ENCODE results near the gene TNFRSF13B. TPM values are rescaled to one million over a fixed set of nuclear protein-coding genes. Genes with fewer than 3 reads are reported as not detected.
"Not testable (repeated sequence)": the region's sequence is repeated elsewhere in the genome, so short reads cannot be mapped to it uniquely, and the experiment has no call there.

The TNFRSF13B gene
- polyA plus RNA-seq, 1 donor from 2014 or later = 224 TPM

DNA sequence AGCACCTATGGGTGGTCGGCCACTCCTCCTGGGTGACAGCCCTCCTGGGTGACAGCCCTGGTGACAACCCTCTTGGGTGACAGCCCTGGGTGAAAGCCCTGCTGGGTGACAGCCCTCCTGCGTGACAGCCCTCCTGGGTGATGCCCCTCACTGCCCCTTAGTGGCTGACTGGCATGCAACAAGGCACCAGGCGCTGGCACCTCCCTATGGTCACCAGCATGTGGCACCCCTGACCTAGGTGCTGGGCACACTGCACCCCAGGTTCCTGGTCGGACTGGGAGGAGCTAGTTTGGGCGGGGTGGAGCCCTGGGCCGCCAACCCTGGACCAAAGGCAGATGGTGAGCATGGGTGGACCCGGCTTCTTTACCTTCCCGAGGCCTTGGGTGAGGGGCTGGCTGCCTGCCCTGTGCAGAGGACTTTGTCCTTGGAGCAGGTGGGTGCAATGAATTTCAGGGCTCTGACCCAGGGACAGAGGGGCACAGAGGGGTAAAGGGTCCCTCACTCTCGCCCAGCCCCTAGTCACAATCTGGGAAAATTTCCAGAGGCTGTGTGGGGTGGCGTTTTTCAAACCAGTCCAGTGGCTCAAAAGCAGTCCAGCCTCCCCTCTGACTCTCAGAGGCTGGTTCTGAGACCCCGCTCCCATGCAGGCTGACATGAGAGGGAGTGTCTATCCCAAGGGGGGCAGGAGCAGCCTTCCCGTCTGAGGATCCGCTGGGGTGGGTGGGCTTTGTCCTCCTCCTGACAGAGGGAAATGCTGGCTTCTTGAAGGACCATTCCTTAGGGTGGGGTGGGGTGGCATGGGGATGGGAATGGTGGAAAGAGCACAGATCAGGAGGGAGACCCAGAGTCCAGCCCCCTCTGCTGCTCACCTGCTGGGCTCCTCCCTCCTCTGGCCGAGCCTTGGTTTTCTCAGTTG lies 25.9 kb upstream of the TNFRSF13B start:
- no peak overlapping the region for H3K27ac Mint-ChIP-seq
- H3K4me3 Mint-ChIP-seq = peak overlapping the region in 1 of 4 donors; percentile 60

DNA sequence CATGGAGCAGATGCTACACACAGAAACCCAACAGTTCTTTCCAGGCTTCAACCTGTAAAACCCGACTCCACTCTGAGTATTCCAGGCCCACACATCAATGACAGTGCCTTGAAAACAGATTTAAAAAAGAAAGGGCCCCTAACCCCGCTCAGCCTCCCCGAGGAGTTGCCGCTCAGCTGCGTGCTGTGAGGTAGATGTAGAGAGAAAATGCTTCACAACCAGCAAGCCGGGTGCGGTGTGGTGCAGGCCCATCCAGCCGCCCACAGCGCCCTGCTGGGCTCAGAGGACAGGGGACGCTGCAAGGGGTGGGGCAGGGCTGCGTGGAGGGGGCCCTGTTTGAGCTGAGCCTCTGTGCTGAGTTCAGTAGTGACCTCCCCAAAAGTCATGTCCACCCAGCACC lies 24.8 kb upstream of the TNFRSF13B start:
- not testable (repeated sequence) for H3K27ac Mint-ChIP-seq, H3K9me3 Mint-ChIP-seq, H3K27me3 Mint-ChIP-seq, H3K4me3 Mint-ChIP-seq, H3K36me3 Mint-ChIP-seq, H3K4me1 Mint-ChIP-seq

More for the DNA sequence above, 25.9 kb upstream of the TNFRSF13B start:
- Mint-ChIP-seq H3K27me3 (no peaks in the 10 kb centered on the region), H3K36me3 (no peaks in the 10 kb centered on the region), H3K9me3 (no peaks in the 10 kb centered on the region), H3K4me1 (peaks cover 3 to 5% (median 4%) of the 10 kb centered on the region in 3 donors)

DNA sequence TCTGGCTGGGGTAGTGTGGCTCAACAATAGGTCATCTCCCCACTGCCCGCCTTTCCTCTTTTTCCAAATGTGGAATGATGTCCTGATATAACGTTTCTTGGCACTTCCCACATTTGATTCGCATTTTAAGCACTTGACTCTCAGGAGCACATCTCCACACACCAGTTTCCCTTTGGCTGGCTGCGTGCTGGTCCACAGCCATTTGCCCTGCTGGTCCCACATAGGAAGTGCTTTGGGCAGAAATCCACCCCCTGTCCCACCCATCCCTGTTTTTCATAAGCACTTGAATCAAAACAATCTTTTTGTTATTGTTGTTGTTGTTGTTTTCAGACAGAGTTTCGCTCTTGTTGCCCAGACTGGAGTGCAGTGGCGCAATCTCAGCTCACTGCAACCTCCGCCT lies 24.0 kb upstream of the TNFRSF13B start:
- Mint-ChIP-seq H3K4me1 (peaks cover 4 to 11% (median 7%) of the 10 kb centered on the region in 3 donors), H3K4me3 (no peak overlapping the region), H3K9me3 (no peaks in the 10 kb centered on the region), H3K27ac (no peak overlapping the region), H3K36me3 (no peaks in the 10 kb centered on the region), H3K27me3 (no peaks in the 10 kb centered on the region)

DNA sequence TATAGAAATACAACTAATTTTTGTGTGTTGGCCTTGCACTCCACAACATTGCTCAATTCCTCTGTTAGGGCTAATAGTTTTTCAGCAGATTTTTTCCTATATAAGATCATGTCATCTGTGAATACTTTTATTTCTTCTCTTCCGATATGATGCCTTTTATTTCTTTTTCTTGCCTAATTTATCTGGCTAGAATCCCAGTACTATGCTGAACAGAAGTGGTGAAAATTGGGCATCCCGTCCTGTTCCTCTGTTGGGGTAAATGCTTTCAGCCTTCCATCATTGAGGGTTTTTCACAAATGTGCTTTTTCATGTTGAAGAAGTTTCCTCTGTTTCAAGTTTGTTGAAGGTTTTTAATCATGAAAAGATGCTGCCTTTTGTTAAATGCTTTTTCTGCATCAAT lies 22.7 kb upstream of the TNFRSF13B start:
- H3K9me3 Mint-ChIP-seq = no peaks in the 10 kb centered on the region
- no peak overlapping the region for H3K4me3 Mint-ChIP-seq
- peaks cover 5 to 19% (median 18%) of the 10 kb centered on the region in 3 donors for H3K4me1 Mint-ChIP-seq
- H3K36me3 Mint-ChIP-seq = no peaks in the 10 kb centered on the region
- no peaks in the 10 kb centered on the region for H3K27me3 Mint-ChIP-seq
- H3K27ac Mint-ChIP-seq = no peak overlapping the region

DNA sequence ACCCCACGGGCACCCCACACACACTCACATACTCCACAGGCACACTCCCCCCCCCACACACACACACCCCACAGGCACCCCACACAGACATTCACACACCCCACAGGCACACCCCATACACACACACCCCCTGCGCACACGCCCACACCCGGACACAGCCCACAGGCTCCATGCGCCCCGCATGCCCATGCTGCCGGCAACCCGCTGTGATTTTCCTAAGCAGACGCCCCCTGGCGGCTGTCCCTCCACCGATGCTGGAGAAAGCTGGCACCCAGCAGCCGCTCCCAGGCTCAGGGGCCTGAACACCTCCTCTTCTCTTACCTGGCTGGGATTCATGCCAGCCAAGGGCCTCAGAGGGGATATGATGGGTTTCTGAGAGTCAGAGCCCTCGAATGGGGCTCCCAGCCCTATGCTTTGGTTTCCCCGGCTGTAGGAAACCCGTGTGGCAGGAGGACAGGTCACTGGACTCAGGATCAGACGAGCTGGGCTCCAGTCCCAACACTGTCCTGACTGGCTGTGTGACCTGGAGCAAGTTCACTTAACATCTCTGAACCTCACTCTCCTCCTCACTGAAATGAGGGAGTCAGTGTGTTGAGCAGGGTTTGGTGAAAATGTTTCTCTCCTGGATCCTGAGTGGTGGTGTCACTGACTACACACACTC lies 19.6 kb upstream of the TNFRSF13B start:
- H3K9me3 Mint-ChIP-seq = no peaks in the 10 kb centered on the region
- peaks cover 21 to 42% (median 36%) of the 10 kb centered on the region in 3 donors for H3K4me1 Mint-ChIP-seq
- no peaks in the 10 kb centered on the region for H3K27me3 Mint-ChIP-seq
- H3K4me3 Mint-ChIP-seq = peak overlapping the region in 3 of 4 donors; percentile 22 to 78 (median 34)
- H3K36me3 Mint-ChIP-seq = peaks cover 2% of the 10 kb centered on the region
- peak overlapping the region; percentile 57 to 59 (median 59) for H3K27ac Mint-ChIP-seq

DNA sequence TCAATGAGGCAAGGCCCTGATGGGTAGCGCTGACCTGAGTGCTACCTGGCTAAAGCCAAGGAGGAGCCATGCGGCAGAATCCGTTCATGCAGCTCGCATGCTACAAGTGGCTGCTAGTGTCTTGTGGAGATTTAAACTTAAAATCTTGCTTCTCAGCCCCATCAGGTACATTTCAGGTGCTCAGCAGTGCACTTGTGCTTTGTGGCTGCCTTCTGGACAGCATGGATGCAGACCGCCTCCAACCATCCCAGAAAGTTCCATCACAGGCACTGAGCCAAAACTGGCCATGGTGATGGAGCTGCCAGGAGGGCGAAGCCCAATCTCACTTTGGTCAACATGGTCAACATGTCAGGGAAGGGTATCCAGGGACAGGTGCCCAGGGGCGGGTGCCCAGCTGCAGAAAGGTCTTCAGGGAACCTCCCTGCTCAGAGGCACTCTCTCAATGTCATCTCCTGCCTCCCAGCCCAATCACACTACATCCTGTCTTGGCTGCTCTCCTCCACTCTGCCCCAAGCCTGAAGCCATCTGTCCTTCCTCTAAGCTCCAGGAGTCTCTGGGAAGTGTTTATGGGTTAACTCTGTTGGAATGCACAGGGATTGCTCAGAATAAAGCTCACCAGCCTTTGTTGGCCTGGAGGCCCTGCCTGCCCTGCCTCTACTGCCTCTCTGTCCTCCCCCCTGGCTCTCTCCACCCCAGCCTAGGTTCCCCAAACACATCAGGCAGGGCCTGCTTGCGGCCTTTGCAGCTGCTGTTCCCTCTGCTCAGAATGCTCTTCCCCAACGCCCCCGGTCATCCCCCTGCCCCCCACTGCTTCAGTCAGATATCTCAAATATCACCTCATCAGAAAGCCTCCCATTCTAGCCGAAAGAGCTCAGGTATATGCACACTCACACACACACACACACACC lies 18.3 kb upstream of the TNFRSF13B start:
- peaks cover 2% of the 10 kb centered on the region for H3K36me3 Mint-ChIP-seq
- peak overlapping the region; percentile 84 to 99 (median 98) for H3K27ac Mint-ChIP-seq
- H3K4me1 Mint-ChIP-seq = peaks cover 21 to 49% (median 44%) of the 10 kb centered on the region in 3 donors
- H3K4me3 Mint-ChIP-seq = peak overlapping the region; percentile 73 to 95 (median 88)
- H3K9me3 Mint-ChIP-seq = no peaks in the 10 kb centered on the region
- H3K27me3 Mint-ChIP-seq = no peaks in the 10 kb centered on the region

DNA sequence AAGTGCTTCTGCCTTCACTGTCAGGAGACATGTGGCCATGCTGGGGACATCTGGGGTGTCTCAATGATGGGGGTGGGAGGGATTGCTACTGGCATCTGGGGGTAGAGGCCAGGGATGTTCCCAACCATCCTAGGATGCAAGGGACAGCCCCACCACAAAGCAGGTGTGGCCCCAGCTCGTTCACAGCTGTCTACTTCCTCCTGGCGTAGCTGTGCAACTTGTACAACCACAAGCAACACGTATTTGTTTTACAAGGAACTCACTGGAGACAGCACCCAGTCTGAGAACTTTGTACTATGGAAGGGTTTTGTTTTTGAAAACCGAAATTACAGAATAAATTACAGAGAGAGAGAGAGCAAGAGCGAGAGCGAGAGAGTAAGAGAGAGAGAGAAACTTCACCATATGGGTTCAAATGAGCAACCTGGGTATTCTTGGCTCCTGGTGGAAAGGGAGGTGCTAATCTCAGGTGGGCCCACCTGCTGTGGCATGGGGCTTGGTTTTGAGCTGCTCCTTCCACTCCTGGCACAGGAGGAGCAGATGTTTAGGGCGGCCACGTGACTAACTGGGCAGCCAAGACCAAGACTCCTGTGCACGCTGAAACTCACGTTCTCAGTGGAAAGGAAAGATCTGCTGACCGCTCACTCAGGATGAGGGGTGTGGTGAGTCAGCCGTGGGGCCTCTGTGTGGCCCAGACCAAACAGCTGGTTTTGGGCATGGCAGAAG lies 17.5 kb upstream of the TNFRSF13B start:
- Mint-ChIP-seq H3K9me3 (no peaks in the 10 kb centered on the region), H3K4me1 (peaks cover 21 to 49% (median 47%) of the 10 kb centered on the region in 3 donors), H3K27me3 (no peaks in the 10 kb centered on the region), H3K27ac (peak overlapping the region; percentile 84 to 99 (median 98)), H3K4me3 (peak overlapping the region; percentile 73 to 95 (median 88)), H3K36me3 (peaks cover 2% of the 10 kb centered on the region)

DNA sequence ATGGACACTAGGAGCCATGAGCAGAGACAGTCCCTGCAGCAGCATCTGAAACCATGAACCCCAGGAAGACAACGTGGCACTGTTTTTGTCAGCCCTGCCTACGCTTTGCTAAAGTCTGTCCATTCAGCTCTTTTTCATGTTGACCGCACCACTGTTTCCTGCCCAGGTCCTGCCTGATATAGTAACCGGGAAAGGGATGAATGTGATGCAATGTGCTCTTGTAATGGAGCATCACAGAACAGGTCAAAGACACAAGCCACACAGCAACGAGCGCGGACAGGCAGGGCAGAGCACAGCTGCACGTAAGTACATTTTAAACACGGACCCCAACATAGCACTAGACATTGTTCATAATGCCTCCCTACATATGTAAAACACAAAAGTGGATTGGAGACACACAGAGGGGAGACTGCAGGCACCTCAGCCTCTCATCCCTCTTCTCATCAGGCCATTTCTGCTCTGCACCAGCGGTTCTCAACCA lies 16.9 kb upstream of the TNFRSF13B start:
- peak overlapping the region; percentile 73 to 95 (median 88) for H3K4me3 Mint-ChIP-seq
- H3K36me3 Mint-ChIP-seq = peaks cover 2% of the 10 kb centered on the region
- H3K4me1 Mint-ChIP-seq = peaks cover 22 to 51% (median 47%) of the 10 kb centered on the region in 3 donors
- peak overlapping the region; percentile 84 to 99 (median 98) for H3K27ac Mint-ChIP-seq
- H3K9me3 Mint-ChIP-seq = no peaks in the 10 kb centered on the region
- no peaks in the 10 kb centered on the region for H3K27me3 Mint-ChIP-seq

DNA sequence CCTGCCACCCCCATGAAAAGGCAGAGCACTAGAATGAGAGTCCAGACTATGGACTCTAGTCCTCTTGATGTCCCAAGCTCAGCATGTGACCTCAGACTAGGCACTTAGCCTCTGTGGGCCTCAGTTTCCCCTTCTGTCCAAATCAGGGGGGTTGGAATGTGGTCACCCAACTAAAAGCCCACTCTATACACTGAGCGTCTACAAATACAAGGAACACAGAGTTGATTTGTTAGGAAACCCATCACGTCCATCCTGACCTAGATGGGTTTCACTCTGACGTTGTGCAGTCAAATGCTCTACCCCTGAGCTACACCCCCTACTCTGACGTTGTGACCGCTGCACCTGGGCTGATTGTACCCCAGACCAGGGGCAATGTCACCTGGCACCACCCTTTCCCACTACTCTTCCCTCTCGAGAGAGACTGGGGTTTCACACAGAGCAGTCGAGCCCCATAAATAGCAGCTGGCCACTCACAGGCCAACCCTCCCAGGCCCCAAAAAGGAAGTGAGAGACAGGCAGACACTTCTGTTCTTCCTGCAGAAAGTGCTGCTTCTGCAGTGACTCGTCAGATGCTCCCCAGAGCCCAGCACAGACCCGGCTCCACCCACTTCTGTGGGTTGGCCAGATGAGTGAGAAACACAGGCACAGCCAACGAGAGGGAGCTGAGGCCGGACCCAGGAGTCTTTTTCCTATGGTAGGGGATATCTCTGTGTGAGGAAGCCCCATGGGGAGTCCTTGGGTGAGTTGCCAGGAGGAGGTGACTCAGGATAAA lies 16.1 kb upstream of the TNFRSF13B start:
- Mint-ChIP-seq H3K4me1 (peaks cover 24 to 56% (median 48%) of the 10 kb centered on the region in 3 donors), H3K4me3 (peak overlapping the region; percentile 73 to 95 (median 88)), H3K27ac (peak overlapping the region; percentile 84 to 99 (median 98))

DNA sequence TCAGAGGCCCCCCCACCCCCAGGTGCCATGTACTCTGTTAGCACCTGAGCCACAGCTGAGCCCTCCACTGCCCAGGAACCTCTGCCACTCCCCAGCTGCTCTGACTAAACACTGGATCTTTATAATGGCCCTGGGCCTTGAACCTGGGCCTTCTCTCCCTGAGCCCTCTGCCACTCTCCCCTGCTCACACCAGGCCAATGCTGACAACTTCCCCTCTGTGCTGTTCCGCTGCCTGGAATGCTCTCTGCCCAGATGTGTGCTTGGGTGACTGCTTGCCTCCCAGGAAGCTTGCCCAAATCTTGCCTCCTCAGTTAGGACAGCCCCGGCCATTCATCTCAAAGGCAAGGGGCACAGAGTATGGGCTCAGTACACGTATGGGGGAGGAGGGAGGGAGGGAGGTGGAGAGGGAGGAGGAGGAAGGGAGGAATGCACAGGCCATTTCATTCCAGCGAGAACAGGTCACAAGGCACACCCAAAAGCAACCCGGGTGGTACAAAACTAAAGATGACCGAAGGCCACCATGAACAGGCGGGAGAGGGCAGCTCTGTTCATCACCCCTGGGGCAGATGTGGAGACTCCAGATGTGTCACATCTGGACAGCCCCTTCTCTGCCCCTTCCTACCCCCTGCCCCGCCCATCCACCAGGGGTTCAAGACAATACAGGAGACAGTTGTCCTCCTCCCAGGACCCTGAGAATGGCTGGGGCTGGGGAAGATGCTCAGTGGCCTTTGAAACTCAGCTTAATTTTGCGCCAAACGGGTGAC lies 15.3 kb upstream of the TNFRSF13B start:
- H3K4me1 Mint-ChIP-seq = peaks cover 24 to 57% (median 46%) of the 10 kb centered on the region in 3 donors

More for the DNA sequence above, 16.1 kb upstream of the TNFRSF13B start:
- no peaks in the 10 kb centered on the region for H3K27me3 Mint-ChIP-seq
- peaks cover 2% of the 10 kb centered on the region for H3K36me3 Mint-ChIP-seq
- no peaks in the 10 kb centered on the region for H3K9me3 Mint-ChIP-seq

DNA sequence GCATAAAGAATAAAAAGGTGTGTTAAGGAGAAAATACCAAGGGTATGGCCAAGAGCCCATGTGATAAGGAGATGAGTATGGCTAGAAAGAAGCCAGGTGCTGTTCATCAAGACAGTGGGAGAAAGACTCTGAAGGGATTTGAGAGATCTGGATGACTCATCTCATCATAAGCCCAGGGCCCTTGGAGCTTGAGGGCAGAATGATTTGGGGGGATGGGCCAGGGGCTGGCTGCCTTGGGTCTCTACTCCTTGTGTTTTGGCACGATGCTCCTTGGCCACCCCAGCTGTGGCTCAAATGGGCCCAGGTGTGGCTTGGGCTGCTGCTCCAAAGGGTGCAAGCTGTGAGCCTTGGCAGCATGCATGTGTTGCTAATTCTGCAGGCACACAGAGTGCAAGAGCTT lies 14.5 kb upstream of the TNFRSF13B start:
- H3K36me3 Mint-ChIP-seq = peaks cover 2% of the 10 kb centered on the region
- peak overlapping the region; percentile 83 to 99 (median 84) for H3K27ac Mint-ChIP-seq
- H3K9me3 Mint-ChIP-seq = no peaks in the 10 kb centered on the region
- H3K4me3 Mint-ChIP-seq = no peak overlapping the region
- no peaks in the 10 kb centered on the region for H3K27me3 Mint-ChIP-seq
- H3K4me1 Mint-ChIP-seq = peaks cover 26 to 60% (median 49%) of the 10 kb centered on the region in 3 donors

More for the DNA sequence above, 15.3 kb upstream of the TNFRSF13B start:
- Mint-ChIP-seq H3K36me3 (peaks cover 2% of the 10 kb centered on the region), H3K27me3 (no peaks in the 10 kb centered on the region), H3K9me3 (no peaks in the 10 kb centered on the region), H3K4me3 (peak overlapping the region in 3 of 4 donors; percentile 73 to 95 (median 92)), H3K27ac (peak overlapping the region; percentile 84 to 99 (median 98))

DNA sequence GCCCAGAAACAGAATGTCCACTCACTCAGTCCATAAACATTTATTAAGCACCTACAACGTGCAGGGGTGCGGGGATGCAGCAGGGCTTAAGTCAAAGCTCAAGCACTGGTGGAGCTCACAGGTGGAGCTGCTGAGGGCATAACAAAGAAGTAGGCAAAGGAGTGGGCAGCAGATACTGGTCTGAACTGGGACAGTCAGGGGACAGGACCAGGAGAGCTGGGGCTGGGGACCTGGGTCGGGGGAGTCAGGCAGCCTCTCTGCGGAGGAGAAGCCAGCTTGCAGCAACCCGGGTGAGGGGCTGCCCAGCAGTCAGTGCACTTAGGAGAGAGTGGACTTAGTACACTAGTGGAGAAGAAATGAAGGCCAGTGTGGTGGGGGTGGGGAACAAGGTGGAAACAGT lies 10.0 kb upstream of the TNFRSF13B start:
- peak overlapping the region; percentile 97 to 100 (median 99) for H3K27ac Mint-ChIP-seq
- no peaks in the 10 kb centered on the region for H3K9me3 Mint-ChIP-seq
- H3K27me3 Mint-ChIP-seq = no peaks in the 10 kb centered on the region
- peak overlapping the region in 3 of 4 donors; percentile 18 to 85 (median 80) for H3K4me3 Mint-ChIP-seq
- H3K36me3 Mint-ChIP-seq = no peaks in the 10 kb centered on the region
- peaks cover 44 to 62% (median 59%) of the 10 kb centered on the region in 3 donors for H3K4me1 Mint-ChIP-seq

Data from IgD-negative memory B cell (primary cell).